DOHH2 (cell line): Measurements from ENCODE around the gene ROR2.

ENCODE experiments used
- H3F3A ChIP-seq: fragments of 200-600 bp; sonication (generic), shearing (Covaris generic); 2 replicates; pipeline ENCODE4 v1.6.0; 2016; ENCODE audit warnings: antibody characterized with exemption, mild to moderate bottlenecking; ENCODE audit not compliant: control insufficient read depth, insufficient read depth
- H3K27ac ChIP-seq: fragments of 200-600 bp; sonication (generic); 2 replicates; pipeline ENCODE4 v1.5.1; 2014; ENCODE audit warnings: low read depth, mild to moderate bottlenecking, low read length, moderate library complexity
- H3K27me3 ChIP-seq: fragments of 200-600 bp; sonication (generic); 2 replicates; pipeline ENCODE4 v1.6.1; 2014; ENCODE audit warnings: mild to moderate bottlenecking, low read length, mixed read lengths; ENCODE audit not compliant: control insufficient read depth
- H3K36me3 ChIP-seq: fragments of 200-600 bp; sonication (generic); 2 replicates; pipeline ENCODE4 v1.6.1; 2014; ENCODE audit warnings: mild to moderate bottlenecking, low read length, moderate library complexity, mixed read lengths; ENCODE audit not compliant: control insufficient read depth
- H3K4me1 ChIP-seq: fragments of 200-600 bp; sonication (generic); 2 replicates; pipeline ENCODE4 v1.6.1; 2014; ENCODE audit warnings: mild to moderate bottlenecking, low read length, mixed read lengths; ENCODE audit not compliant: control insufficient read depth
- H3K4me2 ChIP-seq: fragments of 200-600 bp; sonication (generic); 2 replicates; pipeline ENCODE4 v1.6.0; 2014; ENCODE audit warnings: mild to moderate bottlenecking, low read length, moderate library complexity
- H3K4me3 ChIP-seq: fragments of 200-600 bp; sonication (generic); 2 replicates; pipeline ENCODE4 v1.5.1; 2014; ENCODE audit warnings: mild to moderate bottlenecking, low read length, mixed read lengths
- H3K79me2 ChIP-seq: fragments of 200-600 bp; sonication (generic); 2 replicates; pipeline ENCODE4 v1.6.1; 2014; ENCODE audit warnings: mild to moderate bottlenecking, low read length, mixed read lengths; ENCODE audit not compliant: control insufficient read depth
- H3K9me2 ChIP-seq: fragments of 200-600 bp; sonication (generic); replicated peaks from 2 replicates; pipeline ENCODE4 v1.6.1; 2014; ENCODE audit warnings: mild to moderate bottlenecking, low read length, mixed read lengths; ENCODE audit not compliant: control insufficient read depth
- H3K9me3 ChIP-seq: fragments of 200-600 bp; sonication (generic); 2 replicates; pipeline ENCODE4 v1.6.1; 2014; ENCODE audit warnings: antibody characterized with exemption, low read length, mixed read lengths; ENCODE audit not compliant: control insufficient read depth, insufficient read depth
- H4K20me1 ChIP-seq: fragments of 200-600 bp; sonication (generic); 2 replicates; pipeline ENCODE4 v1.6.0; 2014; ENCODE audit warnings: low read depth, mild to moderate bottlenecking, antibody characterized with exemption, low read length, moderate library complexity; ENCODE audit not compliant: control insufficient read depth, insufficient read depth
- EZH2phosphoT487 ChIP-seq: fragments of 200-600 bp; sonication (generic); IDR thresholded peaks from 2 replicates; pipeline ENCODE4 v1.6.1; 2017; ENCODE audit warnings: borderline replicate concordance, mild to moderate bottlenecking, antibody characterized with exemption, low read length, moderate library complexity, mixed read lengths
- TF ChIP-seq, protein P1 (sequence below): fragments of 200-600 bp; sonication (generic); IDR thresholded peaks from one replicate; pipeline ENCODE4 v1.5.1; 2014; ENCODE audit warnings: antibody characterized with exemption, mild to moderate bottlenecking, low read depth, low read length; ENCODE audit not compliant: poor library complexity, severe bottlenecking

ROR2 gene

DNA sequence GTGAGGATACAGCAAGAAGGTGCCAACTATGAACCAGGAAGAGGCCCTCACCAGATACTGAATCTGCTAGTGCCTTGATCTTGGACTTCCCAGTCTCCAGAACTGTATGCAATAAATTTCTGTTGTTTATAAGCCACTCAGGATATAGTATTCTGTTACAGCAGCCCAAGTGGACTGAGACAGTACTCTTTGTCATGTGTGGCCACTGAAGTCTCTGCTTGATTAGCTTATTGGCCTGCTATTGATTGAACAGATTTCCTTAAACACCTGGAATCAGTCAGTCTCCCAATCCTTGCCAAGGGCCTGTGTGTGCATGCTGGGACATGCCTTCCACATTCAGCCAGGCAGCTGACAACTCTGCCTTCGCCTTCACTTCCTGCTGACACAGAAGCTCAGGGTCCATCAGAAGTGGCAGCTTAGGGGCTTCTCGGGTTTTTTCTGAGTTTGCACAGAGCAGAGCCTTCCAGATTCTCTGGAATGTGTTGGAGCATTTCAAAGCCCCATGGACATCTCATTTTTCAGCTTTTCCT is 13.7 kb upstream of the ROR2 start:
- H3F3A ChIP-seq, result no peaks in the 10 kb centered on the region
- no peak overlapping the region for H3K4me2 ChIP-seq
- H3K79me2 ChIP-seq, result no peaks in the 10 kb centered on the region
- no peaks in the 10 kb centered on the region for H4K20me1 ChIP-seq
- H3K9me2 ChIP-seq, result no peaks in the 10 kb centered on the region
- peaks cover 12% of the 10 kb centered on the region for H3K27me3 ChIP-seq
- TF ChIP-seq, protein P1, sequence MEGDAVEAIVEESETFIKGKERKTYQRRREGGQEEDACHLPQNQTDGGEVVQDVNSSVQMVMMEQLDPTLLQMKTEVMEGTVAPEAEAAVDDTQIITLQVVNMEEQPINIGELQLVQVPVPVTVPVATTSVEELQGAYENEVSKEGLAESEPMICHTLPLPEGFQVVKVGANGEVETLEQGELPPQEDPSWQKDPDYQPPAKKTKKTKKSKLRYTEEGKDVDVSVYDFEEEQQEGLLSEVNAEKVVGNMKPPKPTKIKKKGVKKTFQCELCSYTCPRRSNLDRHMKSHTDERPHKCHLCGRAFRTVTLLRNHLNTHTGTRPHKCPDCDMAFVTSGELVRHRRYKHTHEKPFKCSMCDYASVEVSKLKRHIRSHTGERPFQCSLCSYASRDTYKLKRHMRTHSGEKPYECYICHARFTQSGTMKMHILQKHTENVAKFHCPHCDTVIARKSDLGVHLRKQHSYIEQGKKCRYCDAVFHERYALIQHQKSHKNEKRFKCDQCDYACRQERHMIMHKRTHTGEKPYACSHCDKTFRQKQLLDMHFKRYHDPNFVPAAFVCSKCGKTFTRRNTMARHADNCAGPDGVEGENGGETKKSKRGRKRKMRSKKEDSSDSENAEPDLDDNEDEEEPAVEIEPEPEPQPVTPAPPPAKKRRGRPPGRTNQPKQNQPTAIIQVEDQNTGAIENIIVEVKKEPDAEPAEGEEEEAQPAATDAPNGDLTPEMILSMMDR, result no peak
- TF ChIP-seq EZH2phosphoT487, result no peak
- no peaks in the 10 kb centered on the region for H3K4me1 ChIP-seq
- H3K9me3 ChIP-seq, result no peaks in the 10 kb centered on the region
- no peak overlapping the region for H3K27ac ChIP-seq
- H3K36me3 ChIP-seq, result no peaks in the 10 kb centered on the region
- no peak overlapping the region for H3K4me3 ChIP-seq

DNA sequence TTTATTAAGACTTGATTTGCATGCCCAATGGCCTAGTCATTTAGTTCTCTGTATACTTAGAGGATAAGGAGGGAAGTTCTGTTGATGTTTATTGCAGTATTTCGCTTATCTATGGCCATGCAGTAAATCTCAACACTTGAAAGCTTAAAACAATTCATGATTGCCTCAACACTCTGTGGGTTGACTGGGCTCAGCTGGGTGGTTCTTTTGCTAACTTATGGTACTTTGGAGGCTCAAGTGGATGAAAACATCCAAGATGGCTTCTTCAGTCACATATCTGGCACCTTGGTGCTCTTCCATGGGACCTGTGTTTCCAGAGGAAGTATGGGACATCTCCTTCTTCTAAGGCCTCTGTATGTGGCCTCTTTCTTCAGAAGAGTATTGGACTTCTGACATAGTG is 10.3 kb upstream of the ROR2 start:
- no peaks in the 10 kb centered on the region for H3K4me1 ChIP-seq
- H3K36me3 ChIP-seq, result no peaks in the 10 kb centered on the region
- H4K20me1 ChIP-seq, result no peaks in the 10 kb centered on the region
- no peaks in the 10 kb centered on the region for H3K9me3 ChIP-seq
- H3K4me3 ChIP-seq, result no peak overlapping the region
- no peaks in the 10 kb centered on the region for H3F3A ChIP-seq
- H3K27ac ChIP-seq, result no peak overlapping the region
- no peaks in the 10 kb centered on the region for H3K79me2 ChIP-seq
- H3K4me2 ChIP-seq, result no peak overlapping the region
- peaks cover 3% of the 10 kb centered on the region; the same call in 1 of the 2 replicates for H3K27me3 ChIP-seq
- TF ChIP-seq, protein P1, result no peak
- no peak for TF ChIP-seq EZH2phosphoT487
- no peaks in the 10 kb centered on the region for H3K9me2 ChIP-seq

GRCh38 chr9:91958174-91958573 is 8.1 kb upstream of the ROR2 start:
- H3K4me3 ChIP-seq, result no peak overlapping the region
- no peaks in the 10 kb centered on the region for H3K79me2 ChIP-seq
- H3K9me3 ChIP-seq, result no peaks in the 10 kb centered on the region
- H4K20me1 ChIP-seq, result no peaks in the 10 kb centered on the region
- no peaks in the 10 kb centered on the region for H3K9me2 ChIP-seq
- TF ChIP-seq, protein P1, result no peak
- TF ChIP-seq EZH2phosphoT487, result no peak
- H3F3A ChIP-seq, result no peaks in the 10 kb centered on the region
- no peaks in the 10 kb centered on the region for H3K4me1 ChIP-seq
- H3K36me3 ChIP-seq, result no peaks in the 10 kb centered on the region
- H3K27me3 ChIP-seq, result no peaks in the 10 kb centered on the region
- H3K4me2 ChIP-seq, result no peak overlapping the region
- H3K27ac ChIP-seq, result no peak overlapping the region
